HG02885 (cell line): ENCODE measurements around the gene PDILT.
"Not testable (repeated sequence)": the region's sequence is repeated elsewhere in the genome, so short reads cannot be mapped to it uniquely, and the experiment has no call there.

Experiments
- ATAC-seq: cut with Tn5 transposase; IDR thresholded peaks from one replicate; pipeline ENCODE4 v1.9.1; 2021; ENCODE audit warnings: mild to moderate bottlenecking; ENCODE audit not compliant: unreplicated experiment, poor library complexity

PDILT gene

GRCh38 chr16:20326321-20326720 lies 78.2 kb downstream of the PDILT start:
- ATAC-seq = no peak

GRCh38 chr16:20325005-20325404 lies 79.5 kb downstream of the PDILT start:
- ATAC-seq = no peak

- no peak for ATAC-seq
Observed at GRCh38 chr16:20323591-20324117, 80.9 kb downstream of the PDILT start.

GRCh38 chr16:20322696-20323095 lies 81.8 kb downstream of the PDILT start:
- no peak for ATAC-seq

GRCh38 chr16:20321671-20322070 lies 82.9 kb downstream of the PDILT start:
- ATAC-seq = no peak

- ATAC-seq = not testable (repeated sequence)
Observed at GRCh38 chr16:20321051-20321450, 83.5 kb downstream of the PDILT start.

GRCh38 chr16:20320592-20320991 lies 83.9 kb downstream of the PDILT start:
- no peak for ATAC-seq

GRCh38 chr16:20320178-20320577 lies 84.4 kb downstream of the PDILT start:
- ATAC-seq = no peak

- ATAC-seq = no peak
Observed at GRCh38 chr16:20319406-20319805, 85.1 kb downstream of the PDILT start.

- ATAC-seq = no peak
Observed at GRCh38 chr16:20318437-20318836, 86.1 kb downstream of the PDILT start.

GRCh38 chr16:20318006-20318405 lies 86.5 kb downstream of the PDILT start:
- no peak for ATAC-seq

GRCh38 chr16:20317117-20317516 lies 87.4 kb downstream of the PDILT start:
- ATAC-seq = no peak

- ATAC-seq = no peak
Observed at GRCh38 chr16:20316715-20317114, 87.8 kb downstream of the PDILT start.

- no peak for ATAC-seq
Observed at GRCh38 chr16:20315764-20316163, 88.8 kb downstream of the PDILT start.

- ATAC-seq = no peak
Observed at GRCh38 chr16:20314575-20314974, 90.0 kb downstream of the PDILT start.

GRCh38 chr16:20313741-20314140 lies 90.8 kb downstream of the PDILT start:
- ATAC-seq = no peak

GRCh38 chr16:20312536-20313095 lies 91.9 kb downstream of the PDILT start:
- ATAC-seq = not testable (repeated sequence)

- no peak for ATAC-seq
Observed at GRCh38 chr16:20311548-20311947, 93.0 kb downstream of the PDILT start.

GRCh38 chr16:20310421-20311395 lies 93.8 kb downstream of the PDILT start:
- no peak for ATAC-seq

GRCh38 chr16:20309786-20310185 lies 94.8 kb downstream of the PDILT start:
- ATAC-seq = no peak
